C4-2B (cell line): ENCODE measurements around the gene DLGAP1.
A peak's percentile ranks its signal among the peaks of the same experiment; 100 is the strongest.
"Not testable (repeated sequence)": the region's sequence is repeated elsewhere in the genome, so short reads cannot be mapped to it uniquely, and the experiment has no call there.

ENCODE experiments used
- H3K27ac ChIP-seq: fragments of 450-650 bp; 2 replicates; pipeline ENCODE4 v1.5.1; 2017
- CTCF ChIP-seq: fragments of 450-650 bp; conservative IDR thresholded peaks from 2 replicates; pipeline ENCODE4 v1.5.1; 2017; ENCODE audit warnings: mild to moderate bottlenecking
- ZFX ChIP-seq: fragments of 450-650 bp; IDR thresholded peaks from 2 replicates; pipeline ENCODE4 v1.6.1; 2017

DLGAP1 gene

GRCh38 chr18:3590096-3590630 lies 864.9 kb downstream of the DLGAP1 start:
- no peak overlapping the region for H3K27ac ChIP-seq
- TF ChIP-seq ZFX: no peak
- no peak for TF ChIP-seq CTCF

DNA sequence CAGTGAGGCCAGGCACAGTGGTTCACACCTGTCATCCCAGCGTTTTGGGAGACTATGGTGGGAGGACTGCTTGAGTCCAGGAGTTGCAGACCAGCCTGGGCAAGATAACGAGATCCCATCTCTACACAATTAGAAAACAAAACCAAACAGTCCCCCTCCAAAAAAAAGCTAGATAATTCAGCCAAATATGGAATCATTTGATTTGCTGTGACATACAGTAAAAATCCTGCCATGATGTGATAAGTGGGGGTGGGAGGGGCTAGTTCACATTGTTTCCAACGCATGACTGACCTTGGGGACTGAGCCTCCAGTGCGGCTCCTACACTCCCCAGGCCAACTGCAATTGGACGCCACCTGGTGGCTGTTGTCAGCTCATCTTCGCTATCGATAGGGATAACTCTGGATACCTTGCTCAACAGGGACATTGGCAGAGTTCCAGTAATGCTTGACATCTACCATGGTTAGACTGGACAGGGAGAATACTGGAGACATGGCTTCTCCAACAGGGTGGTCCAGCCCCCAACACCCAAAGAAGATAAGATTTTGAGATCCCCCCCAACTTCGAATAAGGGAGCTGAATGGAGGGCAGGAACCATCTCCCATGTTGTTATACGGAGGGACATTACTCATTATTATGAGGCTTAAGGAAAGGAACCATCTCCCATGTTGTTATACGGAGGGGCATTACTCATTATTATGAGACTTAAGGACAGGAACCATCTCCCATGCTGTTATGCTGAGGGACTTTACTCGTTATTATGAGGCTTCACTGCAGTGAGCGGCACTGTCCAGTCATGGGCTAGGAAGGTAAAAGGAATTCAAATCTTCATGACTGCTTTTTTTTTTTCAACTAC lies 869.2 kb downstream of the DLGAP1 start:
- TF ChIP-seq CTCF: peak; percentile 89
- TF ChIP-seq ZFX: no peak
- H3K27ac ChIP-seq: no peak overlapping the region

DNA sequence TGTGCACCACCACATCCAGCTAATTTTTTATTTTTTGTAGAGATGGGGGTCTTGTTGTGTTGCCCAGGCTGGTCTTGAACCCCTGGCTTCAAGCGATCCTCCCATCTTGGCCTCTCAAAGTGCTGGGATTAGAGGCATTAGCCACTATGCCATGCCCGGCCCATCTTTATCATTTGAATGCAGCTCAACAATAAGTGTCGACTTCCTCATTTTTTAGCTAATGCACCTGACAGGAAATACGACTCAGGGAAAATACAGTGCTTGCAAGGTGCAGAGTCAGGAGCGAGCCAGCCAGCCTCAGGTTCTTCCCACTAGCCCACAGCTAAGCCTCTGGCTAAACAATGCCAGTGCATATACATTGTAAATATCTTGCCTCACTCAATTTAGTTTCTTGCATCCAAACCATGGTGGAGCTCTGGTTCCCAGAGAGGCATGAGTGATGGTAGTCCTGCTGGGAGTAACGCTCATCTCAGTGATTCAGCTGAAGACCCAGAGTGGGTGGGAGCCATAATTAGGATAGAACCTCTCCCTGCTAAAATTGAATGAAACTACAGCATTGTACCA lies 870.1 kb downstream of the DLGAP1 start:
- no peak overlapping the region for H3K27ac ChIP-seq
- TF ChIP-seq ZFX (no peak), CTCF (no peak)

DNA sequence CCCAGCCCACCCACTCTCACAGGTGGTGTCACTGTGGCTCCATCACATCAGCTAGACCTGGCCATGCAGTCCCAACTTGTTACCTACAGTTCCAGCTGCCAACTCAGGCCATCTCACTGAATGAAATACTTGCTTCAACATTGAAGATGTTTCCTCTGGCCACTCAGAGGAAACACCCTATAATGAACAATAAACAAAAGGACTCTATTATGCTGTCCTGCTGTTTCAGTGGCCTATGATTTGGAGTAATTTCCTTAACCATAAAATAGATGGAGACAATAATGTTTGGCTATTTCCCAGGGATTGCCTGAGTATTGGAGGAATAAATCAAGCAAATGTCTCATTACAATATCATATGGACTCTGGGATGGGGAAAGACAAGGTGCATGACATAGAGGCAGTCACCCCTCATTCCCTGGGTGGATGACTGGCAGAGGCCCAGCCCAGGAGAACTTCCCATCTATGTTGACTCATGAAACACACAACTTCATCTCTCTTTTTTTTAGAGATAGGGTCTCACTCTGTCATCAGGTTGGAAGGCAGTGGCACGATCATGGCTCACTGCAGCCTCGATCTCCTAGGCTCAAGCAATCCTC lies 870.7 kb downstream of the DLGAP1 start:
- TF ChIP-seq CTCF (no peak), ZFX (no peak)
- H3K27ac ChIP-seq: no peak overlapping the region

DNA sequence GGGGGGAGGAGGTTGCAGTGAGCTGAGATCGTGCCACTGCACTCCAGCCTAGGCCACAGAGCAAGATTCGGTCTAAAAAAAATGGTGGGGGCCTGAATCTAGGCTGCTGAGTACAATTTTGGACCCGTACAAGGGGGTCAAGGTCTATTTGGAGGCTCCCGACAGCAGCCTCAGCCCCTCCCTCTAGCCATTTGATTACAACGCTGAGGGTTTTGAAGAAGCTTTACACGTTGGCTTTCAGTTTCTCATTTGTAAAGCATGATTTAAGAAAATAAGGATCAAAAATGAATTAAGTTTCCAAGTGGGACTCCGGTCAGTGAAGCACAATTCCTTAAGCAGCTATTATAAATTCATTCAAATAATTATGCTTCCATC lies 871.2 kb downstream of the DLGAP1 start:
- H3K27ac ChIP-seq: no peak overlapping the region

GRCh38 chr18:3583106-3583872 lies 871.8 kb downstream of the DLGAP1 start:
- not testable (repeated sequence) for H3K27ac ChIP-seq

More for the DNA sequence above, 871.2 kb downstream of the DLGAP1 start:
- TF ChIP-seq ZFX (no peak), CTCF (no peak)

- no peak overlapping the region for H3K27ac ChIP-seq
- TF ChIP-seq ZFX: no peak
- no peak for TF ChIP-seq CTCF
Measured at GRCh38 chr18:3581890-3582289, 873.2 kb downstream of the DLGAP1 start.

DNA sequence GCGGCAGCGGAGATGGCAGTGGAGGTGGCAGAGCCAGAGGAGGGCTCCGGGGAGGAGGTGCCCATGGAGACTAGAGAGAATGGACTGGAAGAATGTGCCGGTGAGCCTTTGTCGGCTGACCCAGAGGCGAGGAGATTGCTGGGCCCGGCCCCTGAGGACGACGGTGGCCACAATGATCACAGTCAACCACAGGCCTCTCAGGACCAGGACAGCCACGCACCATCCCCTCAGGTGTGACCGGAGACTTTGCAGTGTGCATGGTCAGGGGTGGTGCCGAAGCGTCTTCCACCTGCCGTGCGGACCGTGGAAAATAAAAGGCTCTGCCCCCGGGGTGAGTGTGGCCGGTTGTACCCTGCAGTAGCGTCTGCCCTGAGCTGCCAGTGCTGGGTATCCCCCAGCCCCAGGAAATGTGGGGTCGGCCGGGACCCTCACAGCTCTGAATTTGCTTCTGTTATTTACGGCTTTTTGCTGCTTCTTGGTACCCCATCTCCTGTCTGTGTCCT lies 874.5 kb downstream of the DLGAP1 start:
- not testable (repeated sequence) for H3K27ac ChIP-seq
